Activated CD4-positive, alpha-beta T cell treated with anti-CD3 and anti-CD28 coated beads, Interleukin-2, amount 10 ng/mL, durations not matched to agents 24 days and 14 days (primary cell): ENCODE results near the gene LHCGR. TPM values are rescaled to one million over a fixed set of nuclear protein-coding genes. Genes with fewer than 3 reads are reported as not detected.
"Not testable (repeated sequence)": the region's sequence is repeated elsewhere in the genome, so short reads cannot be mapped to it uniquely, and the experiment has no call there.

Experiments
- DNase-seq: peaks from one replicate; pipeline ENCODE4 v3.0.0; 2022
- H3K27ac Mint-ChIP-seq: one replicate; pipeline ENCODE4 v1.8.0; 2022; ENCODE audit warnings: mild to moderate bottlenecking, mixed read lengths
- H3K27me3 Mint-ChIP-seq: one replicate; pipeline ENCODE4 v1.8.0; 2022; ENCODE audit warnings: mixed read lengths
- H3K36me3 Mint-ChIP-seq: one replicate; pipeline ENCODE4 v1.8.0; 2022; ENCODE audit warnings: low read depth, mild to moderate bottlenecking, mixed read lengths
- H3K4me1 Mint-ChIP-seq: one replicate; pipeline ENCODE4 v1.8.0; 2021; ENCODE audit warnings: mixed read lengths
- H3K4me3 Mint-ChIP-seq: one replicate; pipeline ENCODE4 v1.8.0; 2022; ENCODE audit warnings: mild to moderate bottlenecking, moderate library complexity, mixed read lengths
- H3K9me3 Mint-ChIP-seq: one replicate; pipeline ENCODE4 v1.8.0; 2021; ENCODE audit warnings: mixed read lengths
- intact Hi-C: fragments of 100-400 bp; cut with micrococcal nuclease; formaldehyde crosslinking; loops from one replicate; pipeline ENCODE4 v1.15.1; 2023
- total RNA-seq: library from RNA; stranded (reverse); gene quantifications from 2 replicates; pipeline ENCODE4 v1.2.3, GENCODE V29; 2022

The LHCGR gene
- total RNA-seq, 1 donor from 2014 or later, result not detected

- Mint-ChIP-seq H3K27me3 (peaks cover 12% of the 10 kb centered on the region), H3K4me1 (no peaks in the 10 kb centered on the region), H3K27ac (no peak overlapping the region), H3K9me3 (peaks cover 13% of the 10 kb centered on the region), H3K36me3 (no peaks in the 10 kb centered on the region), H3K4me3 (no peak overlapping the region)
- DNase-seq, result no peak
- intact Hi-C loops, result no loop called here
These were observed 5.3 kb upstream of the LHCGR start for GRCh38 chr2:48760826-48761225.

- no peak overlapping the region for H3K27ac Mint-ChIP-seq
- intact Hi-C loops, result no loop called here
- no peaks in the 10 kb centered on the region for H3K36me3 Mint-ChIP-seq
- no peak overlapping the region for H3K4me3 Mint-ChIP-seq
- H3K4me1 Mint-ChIP-seq, result no peaks in the 10 kb centered on the region
- DNase-seq, result no peak
- H3K27me3 Mint-ChIP-seq, result peaks cover 20% of the 10 kb centered on the region
- H3K9me3 Mint-ChIP-seq, result peaks cover 13% of the 10 kb centered on the region
These were observed 4.2 kb upstream of the LHCGR start for GRCh38 chr2:48759682-48760081.

- no peak overlapping the region for H3K4me3 Mint-ChIP-seq
- no peak overlapping the region for H3K27ac Mint-ChIP-seq
- no peak for DNase-seq
These were observed 765 bp upstream of the LHCGR start for GRCh38 chr2:48756289-48756688.

GRCh38 chr2:48754874-48755273 lies 650 bp downstream of the LHCGR start:
- peaks cover 29% of the 10 kb centered on the region for H3K27me3 Mint-ChIP-seq
- H3K27ac Mint-ChIP-seq, result no peak overlapping the region
- intact Hi-C loops, result no loop called here
- H3K36me3 Mint-ChIP-seq, result no peaks in the 10 kb centered on the region
- no peak for DNase-seq
- H3K9me3 Mint-ChIP-seq, result peaks cover 12% of the 10 kb centered on the region
- H3K4me3 Mint-ChIP-seq, result no peak overlapping the region
- H3K4me1 Mint-ChIP-seq, result no peaks in the 10 kb centered on the region

More at GRCh38 chr2:48756289-48756688, 765 bp upstream of the LHCGR start:
- Mint-ChIP-seq H3K36me3 (no peaks in the 10 kb centered on the region), H3K4me1 (no peaks in the 10 kb centered on the region), H3K27me3 (peaks cover 27% of the 10 kb centered on the region), H3K9me3 (peaks cover 13% of the 10 kb centered on the region)
- intact Hi-C loops, result no loop called here

DNA sequence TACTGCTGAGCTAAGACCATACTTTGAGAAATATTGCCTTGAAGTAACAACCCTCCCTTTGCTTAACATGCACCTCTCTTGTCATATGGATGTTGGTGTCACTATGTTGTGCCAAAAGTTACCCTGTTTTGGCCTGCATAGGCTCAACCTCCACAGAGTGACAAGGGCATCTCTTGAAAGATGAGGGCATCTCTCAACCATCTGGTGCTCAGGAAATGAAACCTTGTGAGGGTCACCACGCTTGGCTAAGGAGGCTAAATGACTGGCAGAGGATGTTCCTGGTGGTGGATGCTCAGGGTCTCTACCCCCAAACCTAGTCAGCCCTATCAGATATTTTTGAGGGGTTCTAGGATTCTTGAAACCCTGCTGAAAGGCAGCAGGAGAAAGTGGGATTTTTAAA lies 2.3 kb downstream of the LHCGR start:
- Mint-ChIP-seq H3K27ac (no peak overlapping the region), H3K4me3 (no peak overlapping the region), H3K9me3 (peaks cover 6% of the 10 kb centered on the region), H3K36me3 (no peaks in the 10 kb centered on the region), H3K27me3 (peaks cover 29% of the 10 kb centered on the region), H3K4me1 (no peaks in the 10 kb centered on the region)
- intact Hi-C loops, result no loop called here
- no peak for DNase-seq

DNA sequence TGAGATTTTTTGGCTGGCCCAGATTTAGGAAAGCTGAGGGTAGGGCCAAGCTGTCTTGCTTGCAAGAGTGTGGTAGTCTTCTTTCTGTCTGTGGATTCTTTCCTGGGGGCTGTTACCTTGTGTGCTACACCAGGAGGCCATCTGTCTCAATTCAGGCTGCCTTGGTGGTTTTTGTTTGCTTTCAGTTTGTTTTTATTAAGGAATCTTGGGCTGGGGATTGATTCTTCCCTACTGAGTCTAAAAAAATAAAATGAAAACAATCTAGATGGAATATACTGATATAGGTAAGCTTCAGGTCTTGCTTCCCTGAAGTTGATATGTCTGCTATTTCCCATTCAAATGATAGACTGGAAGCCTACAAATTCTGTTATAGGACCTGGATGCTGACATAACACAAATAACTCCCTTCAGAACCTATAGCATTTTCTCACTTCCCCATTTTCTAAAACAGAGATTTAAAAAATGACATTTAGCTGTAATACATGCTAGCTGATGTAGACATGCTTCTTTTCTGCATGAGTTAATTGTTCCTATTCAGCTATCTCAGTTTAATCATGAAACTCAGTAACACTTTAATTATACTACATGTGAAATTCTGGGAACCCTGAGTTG lies 5.3 kb downstream of the LHCGR start:
- DNase-seq, result no peak
- intact Hi-C loops, result no loop called here
- no peak overlapping the region for H3K27ac Mint-ChIP-seq
- no peaks in the 10 kb centered on the region for H3K9me3 Mint-ChIP-seq
- no peak overlapping the region for H3K4me3 Mint-ChIP-seq
- H3K4me1 Mint-ChIP-seq, result no peaks in the 10 kb centered on the region
- peaks cover 15% of the 10 kb centered on the region for H3K27me3 Mint-ChIP-seq
- H3K36me3 Mint-ChIP-seq, result no peaks in the 10 kb centered on the region

GRCh38 chr2:48749291-48750127 lies 6.0 kb downstream of the LHCGR start:
- H3K27ac Mint-ChIP-seq, result no peak overlapping the region
- DNase-seq, result no peak
- H3K9me3 Mint-ChIP-seq, result no peaks in the 10 kb centered on the region
- H3K4me3 Mint-ChIP-seq, result no peak overlapping the region
- no peaks in the 10 kb centered on the region for H3K4me1 Mint-ChIP-seq
- peaks cover 8% of the 10 kb centered on the region for H3K27me3 Mint-ChIP-seq
- no peaks in the 10 kb centered on the region for H3K36me3 Mint-ChIP-seq
- intact Hi-C loops, result no loop called here

DNA sequence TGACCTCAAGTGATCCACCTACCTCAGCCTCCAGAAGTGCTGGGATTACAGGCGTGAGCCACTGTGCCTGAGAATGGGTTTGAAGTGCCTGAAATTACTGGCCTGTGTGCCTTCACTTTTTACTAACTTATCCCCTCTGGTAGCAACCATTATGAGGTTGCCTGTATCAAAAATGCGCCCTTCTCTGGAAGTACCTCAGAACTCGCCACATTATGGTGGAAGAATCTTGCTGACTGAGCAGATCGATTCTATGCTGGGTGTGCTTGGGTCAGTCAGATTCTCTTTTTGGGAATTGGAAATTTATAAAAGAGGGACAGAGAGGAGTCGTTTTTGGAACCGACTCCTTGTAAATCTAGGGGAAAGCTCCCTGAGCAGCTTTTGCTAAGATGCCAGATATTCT lies 8.2 kb downstream of the LHCGR start:
- Mint-ChIP-seq H3K27ac (no peak overlapping the region), H3K4me1 (no peaks in the 10 kb centered on the region), H3K4me3 (no peak overlapping the region), H3K9me3 (no peaks in the 10 kb centered on the region), H3K27me3 (peaks cover 2% of the 10 kb centered on the region), H3K36me3 (no peaks in the 10 kb centered on the region)
- DNase-seq, result no peak
- intact Hi-C loops, result no loop called here

- H3K36me3 Mint-ChIP-seq, intact Hi-C loops: not testable (repeated sequence)
These were observed 16.3 kb downstream of the LHCGR start for GRCh38 chr2:48739236-48739635.

DNA sequence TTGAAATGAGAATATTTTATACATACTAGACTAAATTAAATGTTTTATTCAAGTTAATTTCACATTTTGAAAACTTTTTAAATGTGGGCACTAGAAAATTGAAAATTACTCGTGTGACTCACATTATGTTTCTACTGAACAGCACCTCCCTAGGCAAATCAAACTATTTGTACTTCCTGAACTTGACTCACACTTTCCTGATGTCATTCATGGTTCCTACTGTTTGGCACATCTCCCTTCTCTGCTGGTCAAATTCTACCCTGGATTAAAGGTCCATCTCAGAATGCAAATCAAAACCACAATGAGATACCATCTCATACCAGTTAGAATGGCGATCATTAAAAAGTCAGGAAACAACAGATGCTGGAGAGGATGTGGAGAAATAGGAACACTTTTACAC lies 16.7 kb downstream of the LHCGR start:
- Mint-ChIP-seq H3K9me3 (peaks cover 3% of the 10 kb centered on the region), H3K27me3 (no peaks in the 10 kb centered on the region), H3K4me1 (no peaks in the 10 kb centered on the region), H3K36me3 (no peaks in the 10 kb centered on the region), H3K4me3 (no peak overlapping the region), H3K27ac (no peak overlapping the region)
- intact Hi-C loops, result no loop called here
- DNase-seq, result no peak

More at GRCh38 chr2:48739236-48739635, 16.3 kb downstream of the LHCGR start:
- not testable (repeated sequence) for H3K27me3 Mint-ChIP-seq, H3K4me3 Mint-ChIP-seq, H3K9me3 Mint-ChIP-seq, DNase-seq, H3K27ac Mint-ChIP-seq, H3K4me1 Mint-ChIP-seq

DNA sequence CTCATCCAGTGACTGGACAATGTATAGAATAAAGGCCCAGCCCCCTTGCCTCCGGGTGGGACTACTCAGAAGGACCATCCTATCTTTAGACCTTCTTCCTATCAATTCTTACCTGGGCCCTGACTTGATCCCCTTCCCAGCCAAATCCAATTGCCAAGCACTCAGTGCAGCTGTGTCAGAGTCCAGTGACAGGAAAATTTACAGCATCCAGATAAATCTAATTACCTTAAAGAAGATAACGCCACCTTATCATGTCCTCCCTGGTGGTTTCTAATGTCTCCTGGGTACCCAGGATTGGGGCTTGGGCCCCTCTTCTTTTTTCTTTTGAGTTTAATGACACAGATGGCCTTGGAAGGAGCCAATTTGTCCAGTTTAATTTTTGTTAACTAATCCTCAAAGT lies 19.3 kb downstream of the LHCGR start:
- Mint-ChIP-seq H3K36me3 (no peaks in the 10 kb centered on the region), H3K4me3 (no peak overlapping the region), H3K27me3 (no peaks in the 10 kb centered on the region), H3K4me1 (no peaks in the 10 kb centered on the region), H3K27ac (no peak overlapping the region), H3K9me3 (peaks cover 3% of the 10 kb centered on the region)
- DNase-seq, result no peak
- intact Hi-C loops, result no loop called here

DNA sequence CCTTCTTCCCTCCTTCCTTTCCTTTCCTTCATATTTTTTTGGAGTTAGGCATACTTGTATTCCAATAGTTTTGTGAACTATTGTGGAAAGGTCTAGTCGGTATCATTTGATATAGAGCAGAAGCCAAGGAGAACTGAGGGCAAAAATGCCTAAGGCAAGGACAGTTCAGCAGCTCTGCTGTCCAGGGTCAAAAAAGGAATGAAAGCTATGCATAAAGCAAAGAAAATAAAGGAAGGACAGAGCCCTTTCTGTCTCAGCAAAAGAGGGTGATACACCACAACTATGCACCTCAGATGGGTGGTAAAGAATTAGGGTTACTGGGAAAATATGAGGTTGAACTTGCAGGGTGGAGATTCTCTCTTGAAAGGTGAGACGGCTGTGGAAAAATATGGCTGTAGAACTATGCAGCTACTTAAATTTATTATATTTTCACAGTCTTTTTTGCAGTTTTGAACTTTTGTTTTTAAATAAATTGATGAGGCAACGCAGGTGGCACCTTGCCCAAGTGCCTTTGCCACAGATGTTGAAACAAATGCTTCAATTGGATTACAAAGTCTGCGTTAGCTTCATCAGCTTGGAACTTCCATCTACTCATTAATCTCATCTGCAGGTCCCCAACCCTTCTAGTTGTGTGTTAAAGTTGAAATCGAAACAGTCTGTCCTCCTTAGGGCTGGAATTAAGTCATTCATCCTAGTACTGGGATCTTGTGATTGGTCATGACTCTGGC lies 20.8 kb downstream of the LHCGR start:
- H3K36me3 Mint-ChIP-seq, result no peaks in the 10 kb centered on the region
- H3K4me1 Mint-ChIP-seq, result no peaks in the 10 kb centered on the region
- no peak for DNase-seq
- intact Hi-C loops, result no loop called here
- no peak overlapping the region for H3K4me3 Mint-ChIP-seq
- H3K27ac Mint-ChIP-seq, result no peak overlapping the region
- no peaks in the 10 kb centered on the region for H3K27me3 Mint-ChIP-seq
- peaks cover 3% of the 10 kb centered on the region for H3K9me3 Mint-ChIP-seq

GRCh38 chr2:48733067-48733503 lies 22.4 kb downstream of the LHCGR start:
- Mint-ChIP-seq H3K4me1 (no peaks in the 10 kb centered on the region), H3K4me3 (no peak overlapping the region), H3K36me3 (no peaks in the 10 kb centered on the region), H3K27me3 (no peaks in the 10 kb centered on the region), H3K27ac (no peak overlapping the region), H3K9me3 (peaks cover under 1% of the 10 kb centered on the region)
- intact Hi-C loops, result no loop called here
- no peak for DNase-seq

- Mint-ChIP-seq H3K27ac (no peak overlapping the region), H3K9me3 (no peaks in the 10 kb centered on the region), H3K4me3 (no peak overlapping the region), H3K27me3 (no peaks in the 10 kb centered on the region), H3K4me1 (no peaks in the 10 kb centered on the region), H3K36me3 (no peaks in the 10 kb centered on the region)
- DNase-seq, result no peak
- intact Hi-C loops, result no loop called here
These were observed 26.7 kb downstream of the LHCGR start for GRCh38 chr2:48728840-48729239.
